Osteocyte (in vitro differentiated cells): ENCODE measurements around the gene TUT1. TPM values are rescaled to one million over a fixed set of nuclear protein-coding genes. Genes with fewer than 3 reads are reported as not detected.

ENCODE experiments used
- DNase-seq: peaks from one replicate; pipeline ENCODE4 v3.0.0; 2021; ENCODE audit warnings: mixed read lengths; ENCODE audit not compliant: unreplicated experiment; ENCODE audit errors: extremely low spot score
- H3K27ac Mint-ChIP-seq: one replicate; pipeline ENCODE4 v1.8.0; 2021; ENCODE audit warnings: mild to moderate bottlenecking, mixed read lengths; ENCODE audit not compliant: unreplicated experiment
- H3K27me3 Mint-ChIP-seq: one replicate; pipeline ENCODE4 v1.8.0; 2021; ENCODE audit warnings: mixed read lengths; ENCODE audit not compliant: unreplicated experiment
- H3K36me3 Mint-ChIP-seq: one replicate; pipeline ENCODE4 v1.8.0; 2021; ENCODE audit warnings: mixed read lengths; ENCODE audit not compliant: unreplicated experiment
- H3K4me1 Mint-ChIP-seq: one replicate; pipeline ENCODE4 v1.8.0; 2021; ENCODE audit warnings: mixed read lengths; ENCODE audit not compliant: unreplicated experiment
- H3K4me3 Mint-ChIP-seq: one replicate; pipeline ENCODE4 v1.8.0; 2021; ENCODE audit warnings: mild to moderate bottlenecking, moderate library complexity, mixed read lengths; ENCODE audit not compliant: unreplicated experiment
- H3K9me3 Mint-ChIP-seq: one replicate; pipeline ENCODE4 v1.8.0; 2021; ENCODE audit warnings: mixed read lengths; ENCODE audit not compliant: unreplicated experiment
- total RNA-seq: library from RNA; stranded (reverse); gene quantifications from 2 replicates; pipeline ENCODE4 v1.2.1, GENCODE V29; 2021
- TF ChIP-seq, protein P1 (sequence below): fragments of 200-600 bp; sonication (generic); IDR thresholded peaks from 2 replicates; pipeline ENCODE4 v1.5.0; 2021; ENCODE audit warnings: antibody characterized with exemption, mild to moderate bottlenecking, moderate library complexity

The TUT1 gene
- total RNA-seq, 1 donor from 2014 or later = 12.7 TPM

DNA sequence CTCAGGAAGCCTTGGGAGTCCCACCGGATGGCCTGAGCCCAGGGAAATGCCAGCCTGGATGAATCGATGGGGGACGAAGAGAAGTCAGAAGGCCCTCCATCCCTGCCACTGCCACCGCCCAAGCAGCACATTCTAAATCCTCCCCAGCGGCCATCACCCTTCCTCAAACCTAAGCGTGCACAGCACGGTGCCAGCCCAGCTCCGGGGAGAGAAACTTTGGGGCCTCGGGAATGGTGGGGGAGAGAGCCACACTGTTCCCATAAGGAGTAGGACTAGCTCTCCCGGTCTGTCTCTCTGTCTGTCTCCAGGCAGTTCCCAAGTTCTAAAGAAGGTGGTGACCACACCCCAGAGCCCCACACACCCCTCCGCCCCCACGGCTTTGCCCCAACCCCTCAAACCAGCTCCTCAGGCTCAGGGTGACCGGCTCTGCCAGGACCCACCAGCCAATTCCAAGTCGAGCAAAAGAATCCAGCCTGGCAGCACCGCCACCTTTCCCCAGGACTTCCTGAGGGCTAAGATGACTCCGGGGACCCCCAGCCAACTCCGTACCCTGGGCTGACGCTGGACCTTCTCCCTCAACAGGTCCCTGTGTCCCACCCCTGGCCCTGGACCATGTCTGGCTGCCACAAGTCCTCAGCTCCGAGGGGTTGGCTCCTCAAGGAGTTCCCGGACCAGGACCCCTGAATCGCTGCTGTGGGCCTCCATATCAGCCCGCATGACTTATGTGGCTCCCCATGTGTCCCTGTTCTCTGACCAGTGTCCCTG is 47.5 kb downstream of the TUT1 start:
- peak overlapping the region; percentile 95 for H3K27ac Mint-ChIP-seq
- no peak for DNase-seq
- H3K9me3 Mint-ChIP-seq = no peaks in the 10 kb centered on the region
- H3K36me3 Mint-ChIP-seq = no peaks in the 10 kb centered on the region
- H3K4me3 Mint-ChIP-seq = peak overlapping the region; percentile 97
- peaks cover 77% of the 10 kb centered on the region for H3K4me1 Mint-ChIP-seq
- TF ChIP-seq, protein P1, sequence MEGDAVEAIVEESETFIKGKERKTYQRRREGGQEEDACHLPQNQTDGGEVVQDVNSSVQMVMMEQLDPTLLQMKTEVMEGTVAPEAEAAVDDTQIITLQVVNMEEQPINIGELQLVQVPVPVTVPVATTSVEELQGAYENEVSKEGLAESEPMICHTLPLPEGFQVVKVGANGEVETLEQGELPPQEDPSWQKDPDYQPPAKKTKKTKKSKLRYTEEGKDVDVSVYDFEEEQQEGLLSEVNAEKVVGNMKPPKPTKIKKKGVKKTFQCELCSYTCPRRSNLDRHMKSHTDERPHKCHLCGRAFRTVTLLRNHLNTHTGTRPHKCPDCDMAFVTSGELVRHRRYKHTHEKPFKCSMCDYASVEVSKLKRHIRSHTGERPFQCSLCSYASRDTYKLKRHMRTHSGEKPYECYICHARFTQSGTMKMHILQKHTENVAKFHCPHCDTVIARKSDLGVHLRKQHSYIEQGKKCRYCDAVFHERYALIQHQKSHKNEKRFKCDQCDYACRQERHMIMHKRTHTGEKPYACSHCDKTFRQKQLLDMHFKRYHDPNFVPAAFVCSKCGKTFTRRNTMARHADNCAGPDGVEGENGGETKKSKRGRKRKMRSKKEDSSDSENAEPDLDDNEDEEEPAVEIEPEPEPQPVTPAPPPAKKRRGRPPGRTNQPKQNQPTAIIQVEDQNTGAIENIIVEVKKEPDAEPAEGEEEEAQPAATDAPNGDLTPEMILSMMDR = no peak
- no peaks in the 10 kb centered on the region for H3K27me3 Mint-ChIP-seq

DNA sequence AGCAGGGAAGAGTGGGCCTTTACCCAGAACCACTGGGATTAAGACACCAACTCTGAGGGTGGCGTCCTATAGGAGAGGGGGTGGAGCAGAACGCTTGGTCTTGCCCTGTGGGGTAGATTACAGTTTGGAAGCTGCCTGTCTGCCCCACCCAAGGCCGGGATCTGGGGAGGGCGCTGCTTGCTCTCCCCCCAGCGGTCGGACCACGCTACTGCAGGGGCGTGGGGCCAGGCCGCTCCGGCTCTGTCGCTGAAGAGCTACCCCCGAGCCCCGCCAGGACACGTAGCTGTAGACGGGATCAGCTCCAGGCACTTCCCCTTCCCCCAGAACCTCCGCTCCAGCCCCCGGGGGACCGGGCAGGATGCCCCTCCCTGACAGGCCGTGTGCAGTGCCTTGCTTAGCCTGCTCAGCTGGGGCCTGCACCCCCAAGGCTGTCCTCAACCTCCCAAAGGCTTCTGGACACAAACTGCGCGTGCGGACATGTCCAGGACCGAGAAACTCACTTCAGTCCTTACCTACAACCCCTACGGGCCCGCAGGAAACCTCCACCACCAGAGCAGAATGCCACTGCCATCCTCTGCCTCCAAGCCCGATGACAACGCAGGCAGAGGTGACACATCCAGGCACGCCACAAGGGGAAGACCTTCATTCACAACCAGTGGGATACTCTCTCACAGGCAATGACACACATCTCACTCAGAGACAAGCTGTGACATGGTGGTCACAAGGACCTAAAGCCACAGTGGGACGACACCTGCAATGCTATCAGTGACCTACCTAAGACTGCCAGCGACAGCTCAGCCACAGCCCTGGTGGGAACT is 48.4 kb downstream of the TUT1 start:
- DNase-seq = peak; percentile 93
- Mint-ChIP-seq H3K4me1 (peaks cover 80% of the 10 kb centered on the region), H3K4me3 (peak overlapping the region; percentile 97), H3K27me3 (no peaks in the 10 kb centered on the region), H3K27ac (peak overlapping the region; percentile 95), H3K36me3 (no peaks in the 10 kb centered on the region), H3K9me3 (no peaks in the 10 kb centered on the region)
- TF ChIP-seq, protein P1 = peak; percentile 99

- no peak for DNase-seq
- peak overlapping the region; percentile 97 for H3K4me3 Mint-ChIP-seq
- H3K27me3 Mint-ChIP-seq = no peaks in the 10 kb centered on the region
- peaks cover 78% of the 10 kb centered on the region for H3K4me1 Mint-ChIP-seq
- no peaks in the 10 kb centered on the region for H3K9me3 Mint-ChIP-seq
- TF ChIP-seq, protein P1 = no peak
- H3K36me3 Mint-ChIP-seq = no peaks in the 10 kb centered on the region
- peak overlapping the region; percentile 95 for H3K27ac Mint-ChIP-seq
Observed at GRCh38 chr11:62542111-62542745, 49.1 kb downstream of the TUT1 start.

DNA sequence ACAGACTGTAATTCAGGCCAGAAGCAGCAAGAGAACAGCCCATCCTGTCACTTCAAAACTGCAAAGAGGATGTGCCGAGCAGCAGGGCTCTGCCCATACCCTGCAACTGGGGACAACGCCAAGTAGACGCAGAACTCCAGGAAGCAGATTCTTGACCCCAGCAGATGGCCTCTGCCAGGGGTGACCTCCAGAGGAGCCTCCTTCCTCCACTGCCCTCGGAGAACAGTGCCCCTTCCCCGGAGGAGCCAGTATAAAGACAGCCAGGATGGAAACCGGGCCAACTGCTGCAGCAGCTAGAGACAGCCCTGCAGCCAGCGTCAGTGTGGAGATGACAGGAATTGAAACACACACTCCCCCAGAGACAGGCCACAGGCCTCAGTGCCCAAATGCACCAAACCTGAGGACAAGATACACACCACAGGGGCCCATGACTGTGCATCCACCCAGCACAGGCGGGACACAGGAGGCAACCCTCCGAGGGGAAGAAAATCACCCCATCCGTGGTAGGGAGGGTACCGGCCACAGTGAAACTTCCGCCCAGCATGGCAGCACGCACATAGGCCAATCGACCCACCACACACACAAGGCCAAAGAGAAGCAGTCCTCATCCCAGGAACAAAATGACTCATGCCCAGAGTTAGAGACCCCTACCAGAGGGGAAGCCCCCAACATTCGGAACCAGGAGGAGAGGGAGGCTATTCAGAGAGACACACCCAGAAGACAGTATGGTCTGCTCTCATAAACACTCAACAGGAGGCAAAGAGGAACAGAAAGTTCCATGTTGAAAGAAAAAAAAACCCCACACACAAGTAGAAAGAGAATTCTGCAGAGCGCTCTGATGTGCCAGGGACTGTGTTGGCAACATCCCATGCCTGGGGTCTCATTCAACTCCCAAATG is 50.3 kb downstream of the TUT1 start:
- Mint-ChIP-seq H3K36me3 (peaks cover 4% of the 10 kb centered on the region), H3K4me1 (peaks cover 84% of the 10 kb centered on the region), H3K27ac (peak overlapping the region; percentile 95), H3K9me3 (no peaks in the 10 kb centered on the region), H3K27me3 (no peaks in the 10 kb centered on the region), H3K4me3 (peak overlapping the region; percentile 97)
- DNase-seq = no peak
- TF ChIP-seq, protein P1 = no peak
